GM23248 (cell line): ENCODE data around the gene SCAP. TPM values are rescaled to one million over a fixed set of nuclear protein-coding genes. Genes with fewer than 3 reads are reported as not detected.

Experiments
- DNase-seq: peaks from one replicate; pipeline ENCODE4 v3.0.0-alpha.2; 2015
- H2AFZ ChIP-seq: fragments of 200-600 bp; sonication (generic); 2 replicates; pipeline ENCODE4 v1.6.1; 2016; ENCODE audit warnings: antibody characterized with exemption
- H3F3A ChIP-seq: fragments of 200-600 bp; sonication (generic); 2 replicates; pipeline ENCODE4 v1.6.1; 2016; ENCODE audit warnings: mild to moderate bottlenecking, antibody characterized with exemption, mixed run types; ENCODE audit not compliant: insufficient read depth
- H3K27ac ChIP-seq: fragments of 200-600 bp; sonication (generic); 2 replicates; pipeline ENCODE4 v1.5.1; 2016; ENCODE audit warnings: mild to moderate bottlenecking
- H3K27me3 ChIP-seq: fragments of 200-600 bp; sonication (generic); replicated peaks from 2 replicates; pipeline ENCODE4 v1.6.1; 2016; ENCODE audit warnings: mild to moderate bottlenecking; ENCODE audit not compliant: insufficient read depth
- H3K36me3 ChIP-seq: fragments of 200-600 bp; sonication (generic); 2 replicates; pipeline ENCODE4 v1.6.1; 2016; ENCODE audit warnings: low read depth, mild to moderate bottlenecking
- H3K4me1 ChIP-seq: fragments of 200-600 bp; sonication (generic); 2 replicates; pipeline ENCODE4 v1.6.1; 2016; ENCODE audit warnings: mild to moderate bottlenecking; ENCODE audit not compliant: insufficient read depth
- H3K4me2 ChIP-seq: fragments of 200-600 bp; sonication (generic); one replicate; pipeline ENCODE4 v1.6.1; 2016; ENCODE audit warnings: mild to moderate bottlenecking; ENCODE audit not compliant: unreplicated experiment
- H3K4me3 ChIP-seq: fragments of 200-600 bp; sonication (generic); 2 replicates; pipeline ENCODE4 v1.5.1; 2016; ENCODE audit warnings: mild to moderate bottlenecking
- H3K79me2 ChIP-seq: fragments of 200-600 bp; sonication (generic); 2 replicates; pipeline ENCODE4 v1.6.1; 2016; ENCODE audit warnings: mild to moderate bottlenecking; ENCODE audit not compliant: insufficient read depth
- H3K9ac ChIP-seq: fragments of 200-600 bp; sonication (generic); 2 replicates; pipeline ENCODE4 v1.6.1; 2016; ENCODE audit warnings: mild to moderate bottlenecking
- H3K9me2 ChIP-seq: fragments of 200-600 bp; sonication (generic); 2 replicates; pipeline ENCODE4 v1.6.1; 2016; ENCODE audit warnings: mixed run types, mild to moderate bottlenecking, moderate library complexity; ENCODE audit not compliant: insufficient read depth
- H3K9me3 ChIP-seq: fragments of 200-600 bp; sonication (generic); one replicate; pipeline ENCODE4 v1.6.1; 2017; ENCODE audit warnings: low read depth
- H4K20me1 ChIP-seq: fragments of 200-600 bp; sonication (generic); 2 replicates; pipeline ENCODE4 v1.6.0; 2016; ENCODE audit not compliant: insufficient read depth
- EZH2 ChIP-seq: fragments of 200-600 bp; sonication (generic); IDR thresholded peaks from 2 replicates; pipeline ENCODE4 v1.6.1; 2018; ENCODE audit warnings: antibody characterized with exemption, mild to moderate bottlenecking; ENCODE audit not compliant: insufficient read depth, poor library complexity, severe bottlenecking
- EZH2phosphoT487 ChIP-seq: fragments of 200-600 bp; sonication (generic); IDR thresholded peaks from 2 replicates; pipeline ENCODE4 v1.6.1; 2018; ENCODE audit warnings: antibody characterized with exemption, moderate library complexity, mild to moderate bottlenecking, low read depth; ENCODE audit not compliant: insufficient read depth
- WGBS, 2 experiments: methylation state at CpG; one replicate each; pipeline ENCODE4 v1.1.6; 2015 to 2017; ENCODE audit warnings: low lambda C conversion rate in 2 of 2, low coverage in 1 of 2; ENCODE audit errors: missing lambda C conversion rate in 2 of 2; 5-methylcytosine and 5-hydroxymethylcytosine counted together
- in situ Hi-C: fragments of 300-500 bp; cut with MboI; formaldehyde crosslinking; loops from 2 replicates; pipeline ENCODE4 v1.15.0; 2020
- polyA plus RNA-seq: library from polyadenylated mRNA; unstranded; fragments of >200 nt; fragmentation: Nextera tagmentation; extraction: Ambion mirVana; gene quantifications from 2 replicates; pipeline ENCODE4 v1.2.1, GENCODE V29; 2016
- total RNA-seq: library from RNA; depleted of rRNA; stranded (reverse); fragments of >200 nt; shearing (Covaris generic); gene quantifications from 2 replicates; pipeline ENCODE4 v1.2.3, GENCODE V29; 2014

The SCAP gene
- total and polyA plus RNA-seq, 2 experiments from 2014 or later = 34.7 to 70.1 TPM

- Histone ChIP-seq H3K27ac (no peak overlapping the region), H3K9me3 (no peaks in the 10 kb centered on the region), H3F3A (peaks cover 14% of the 10 kb centered on the region), H3K4me3 (no peak overlapping the region), H3K4me2 (no peak overlapping the region), H3K36me3 (no peaks in the 10 kb centered on the region; the same call in 1 of the 2 replicates), H3K4me1 (peaks cover 12% of the 10 kb centered on the region), H3K9ac (no peak overlapping the region), H2AFZ (no peak overlapping the region), H3K79me2 (peaks cover 70% of the 10 kb centered on the region), H4K20me1 (no peaks in the 10 kb centered on the region), H3K9me2 (no peaks in the 10 kb centered on the region), H3K27me3 (no peaks in the 10 kb centered on the region)
- in situ Hi-C loops = no loop called here
- no peak for DNase-seq
- 98 to 99% methylated on average over 4 of the region's 4 CpGs for WGBS, 2 experiments
- no peak for TF ChIP-seq EZH2
- no peak for TF ChIP-seq EZH2phosphoT487
These were observed 33.8 kb downstream of the SCAP start for GRCh38 chr3:47441796-47442551.

- peaks cover 12% of the 10 kb centered on the region for H3K4me1 ChIP-seq
- no peak overlapping the region for H3K4me3 ChIP-seq
- no peaks in the 10 kb centered on the region; the same call in 1 of the 2 replicates for H3K36me3 ChIP-seq
- no peaks in the 10 kb centered on the region for H3K9me2 ChIP-seq
- in situ Hi-C loops = no loop called here
- no peaks in the 10 kb centered on the region for H3K27me3 ChIP-seq
- DNase-seq = peak; percentile 26
- TF ChIP-seq EZH2phosphoT487 = no peak
- TF ChIP-seq EZH2 = no peak
- H3K79me2 ChIP-seq = peaks cover 51% of the 10 kb centered on the region
- no peak overlapping the region for H3K27ac ChIP-seq
- H3K9ac ChIP-seq = no peak overlapping the region
- no peak overlapping the region for H3K4me2 ChIP-seq
- H4K20me1 ChIP-seq = no peaks in the 10 kb centered on the region
- no peaks in the 10 kb centered on the region for H3K9me3 ChIP-seq
- peaks cover 14% of the 10 kb centered on the region for H3F3A ChIP-seq
- no peak overlapping the region for H2AFZ ChIP-seq
These were observed 35.6 kb downstream of the SCAP start for GRCh38 chr3:47440131-47440530.

- no peak for TF ChIP-seq EZH2
- no peak for TF ChIP-seq EZH2phosphoT487
- Histone ChIP-seq H3K9me3 (no peaks in the 10 kb centered on the region), H3K9me2 (no peaks in the 10 kb centered on the region), H3K4me1 (no peaks in the 10 kb centered on the region), H2AFZ (no peak overlapping the region), H3F3A (no peaks in the 10 kb centered on the region), H4K20me1 (no peaks in the 10 kb centered on the region), H3K27ac (no peak overlapping the region), H3K4me2 (no peak overlapping the region), H3K9ac (no peak overlapping the region), H3K27me3 (no peaks in the 10 kb centered on the region), H3K36me3 (no peaks in the 10 kb centered on the region; the same call in 1 of the 2 replicates), H3K4me3 (no peak overlapping the region), H3K79me2 (peaks cover 21% of the 10 kb centered on the region)
- in situ Hi-C loops = no loop called here
- DNase-seq = no peak
- WGBS, 2 experiments = 95 to 96% methylated on average over 5 of the region's 5 CpGs
These were observed 39.6 kb downstream of the SCAP start for GRCh38 chr3:47436180-47436579.

- no peak for DNase-seq
- H3K27ac ChIP-seq = no peak overlapping the region
- no peak overlapping the region for H3K9ac ChIP-seq
- H2AFZ ChIP-seq = no peak overlapping the region
- H4K20me1 ChIP-seq = no peaks in the 10 kb centered on the region
- peaks cover 9% of the 10 kb centered on the region for H3K79me2 ChIP-seq
- TF ChIP-seq EZH2 (no peak), EZH2phosphoT487 (no peak)
- 90 to 99% methylated on average over 4 of the region's 4 CpGs for WGBS, 2 experiments
- no peak overlapping the region for H3K4me2 ChIP-seq
- no peaks in the 10 kb centered on the region for H3K9me2 ChIP-seq
- no peaks in the 10 kb centered on the region for H3K27me3 ChIP-seq
- H3K4me3 ChIP-seq = no peak overlapping the region
- H3F3A ChIP-seq = no peaks in the 10 kb centered on the region
- in situ Hi-C loops = no loop called here
- no peaks in the 10 kb centered on the region for H3K9me3 ChIP-seq
- H3K4me1 ChIP-seq = no peaks in the 10 kb centered on the region
- H3K36me3 ChIP-seq = no peaks in the 10 kb centered on the region; the same call in 1 of the 2 replicates
These were observed 40.9 kb downstream of the SCAP start for GRCh38 chr3:47434849-47435248.
